ENCODE results near the gene ABLIM1.

DNA sequence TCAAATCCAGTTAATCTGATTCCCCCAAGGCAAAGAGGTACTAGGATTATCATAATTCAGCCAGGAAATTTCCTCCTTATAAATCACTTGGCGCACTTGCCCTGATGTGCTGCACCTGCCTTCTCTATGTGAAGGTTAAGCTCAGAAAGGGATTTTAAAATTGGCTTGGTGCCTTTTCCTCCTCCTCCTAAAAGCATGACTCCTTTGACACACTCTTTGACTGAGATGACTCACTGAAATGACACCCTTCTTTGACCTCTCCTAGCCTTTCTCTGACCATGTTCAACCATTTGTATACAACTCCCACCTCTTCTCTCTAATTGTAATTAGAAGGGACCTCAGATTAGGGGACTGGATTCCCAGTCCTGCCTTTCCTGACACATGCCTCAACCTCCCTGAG, 46.5 kb downstream of the ABLIM1 start:
- TF ChIP-seq POLR2A (IDR thresholded peaks at IDR 0.05; ENCODE audit: low read depth, low read length), result no peak
- TF ChIP-seq TAF1 (IDR thresholded peaks at IDR 0.05; ENCODE audit: low read depth, low read length), result no peak

Measured in GM12891 (cell line).